Fibroblast of lung (primary cell): Measurements from ENCODE around the gene AGPAT1.

ENCODE experiments used
- CTCF ChIP-seq, 2 donors: IDR thresholded peaks in 1 of 2; conservative IDR thresholded peaks in 1 of 2; 1 replicate in 1 of 2; 2 replicates in 1 of 2; pipeline ENCODE4 v1.5.1; 2011 to 2012; ENCODE audit warnings: low read length in 2 of 2, control low read depth in 1 of 2, inconsistent platforms in 1 of 2, low read depth in 1 of 2, mild to moderate bottlenecking in 1 of 2
- EZH2 ChIP-seq: IDR thresholded peaks from 2 replicates; pipeline ENCODE4 v1.5.1; 2012; ENCODE audit warnings: low read length, control low read depth, mild to moderate bottlenecking; ENCODE audit errors: missing control alignments

DNA sequence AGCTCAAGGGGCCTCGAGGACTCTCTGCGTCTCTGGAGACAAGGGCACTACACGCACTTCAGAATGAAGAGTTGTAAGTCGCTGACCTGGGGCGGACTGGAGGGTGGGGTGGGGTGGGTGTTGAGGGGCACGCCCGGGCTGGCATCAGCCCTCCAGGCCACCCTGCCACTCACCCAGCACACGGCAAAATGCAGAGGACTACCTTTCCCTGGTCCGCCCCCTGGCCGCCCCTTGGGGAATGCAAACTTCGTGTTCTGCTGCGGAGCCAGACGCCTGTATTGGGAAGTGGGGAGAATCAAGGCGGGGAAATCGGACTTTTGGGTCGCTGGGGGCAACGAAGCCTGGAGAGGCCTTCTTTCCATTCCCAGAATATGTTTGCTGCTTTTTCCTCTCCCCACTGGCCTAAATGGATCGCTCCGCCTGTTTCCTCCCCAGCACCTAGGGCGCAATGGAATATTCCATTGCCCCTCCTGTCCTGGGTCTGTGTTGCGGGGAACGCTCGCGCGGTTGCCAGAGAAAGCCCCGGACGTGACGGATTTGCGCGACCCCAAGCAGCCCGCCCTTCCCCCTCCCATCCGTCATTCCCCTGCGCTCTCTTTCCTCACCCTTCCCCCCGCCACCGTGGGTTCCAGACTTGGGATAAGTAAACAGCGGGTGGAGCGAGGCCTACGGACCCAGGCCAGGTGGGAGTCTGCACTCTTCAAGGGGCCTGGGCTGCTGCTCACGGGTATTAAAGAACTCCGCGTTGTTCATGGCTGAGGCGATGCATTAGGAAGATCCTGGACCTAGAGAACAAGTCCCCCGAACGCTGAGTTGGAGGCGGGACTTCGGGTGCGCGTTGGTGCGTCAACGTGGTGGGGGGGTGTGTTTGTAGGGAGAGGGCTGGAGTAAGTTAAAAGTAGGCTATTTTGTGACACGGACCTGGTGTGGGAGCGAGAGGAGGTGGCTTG, 22.0 kb downstream of the AGPAT1 start, which contains the start of gene PPT2:
- TF ChIP-seq CTCF (conservative IDR thresholded peaks at IDR 0.05 in 1 of 2, IDR thresholded peaks at IDR 0.05 in 1 of 2; ENCODE audit: low read depth in 1 of 2, low read length in 2 of 2) (peak in 1 of 2 donors; percentile 39), EZH2 (no peak)
